HepG2 (cell line): ENCODE results near the gene CACHD1. TPM values are rescaled to one million over a fixed set of nuclear protein-coding genes. Genes with fewer than 3 reads are reported as not detected.

Experiments
- ATAC-seq: fragments of 200-7000 bp; cut with Tn5 transposase; 3 replicates; pipeline ENCODE4 v1.9.1; 2020; ENCODE audit warnings: mild to moderate bottlenecking, moderate library complexity
- BruUV-seq: library from RNA; stranded (reverse); fragments of 400-500 nt; replicated peaks from 2 replicates; lab custom pipeline; 2021; lab: Mats Ljungman, UMichigan
- CTCF ChIA-PET: fragments of 300-600 bp; formaldehyde crosslinking; extraction: SDS; loops from one replicate; lab custom pipeline; 2021; ENCODE audit warnings: low total read pairs, inconsistent platforms, low intra/inter-chr PET ratio; lab: Yijun Ruan, JAX
- POLR2A ChIA-PET: fragments of 350-600 bp; sonication (Branson Sonifier 250); formaldehyde crosslinking; loops from one replicate; lab custom pipeline; 2020; ENCODE audit warnings: antibody characterized with exemption, inconsistent platforms; lab: Yijun Ruan, JAX
- DNase-seq: peaks from one replicate; pipeline ENCODE4 v3.0.0-alpha.2; 2015; ENCODE audit warnings: low spot score
- FAIRE-seq: peaks from 3 replicates; lab custom pipeline; 2011; peaks lifted over from hg19 to GRCh38; lab: Jason Lieb, UNC
- H2AFZ ChIP-seq: one replicate; pipeline ENCODE4 v1.6.1; 2011; ENCODE audit warnings: low read length, inconsistent platforms
- H3K27ac ChIP-seq: fragments of 300-600 bp; 3 replicates; pipeline ENCODE4 v1.8.0; 2011; ENCODE audit warnings: mixed run types, mild to moderate bottlenecking, mixed read lengths, low read length, inconsistent platforms; ENCODE audit not compliant: insufficient read depth; ENCODE audit errors: extremely low read length
- H3K27me3 ChIP-seq, 2 experiments: fragments of 200-600 bp in 1 of 2; 2 replicates in 1 of 2; 3 replicates in 1 of 2; pipeline versions ENCODE4 v1.6.0 to v1.8.0; 2011; ENCODE audit warnings: low read length in 2 of 2, mild to moderate bottlenecking in 2 of 2, moderate library complexity in 2 of 2, inconsistent platforms in 1 of 2; ENCODE audit not compliant: insufficient read depth in 2 of 2, control insufficient read depth in 1 of 2
- H3K36me3 ChIP-seq, 2 experiments: fragments of 200-600 bp in 1 of 2; replicated peaks in 1 of 2; 2 replicates in 1 of 2; 3 replicates in 1 of 2; pipeline versions ENCODE4 v1.5.1 to v1.8.0; 2011; ENCODE audit warnings: low read length in 2 of 2, inconsistent platforms in 1 of 2; ENCODE audit not compliant: insufficient read depth in 2 of 2, control insufficient read depth in 1 of 2
- H3K4me1 ChIP-seq: 2 replicates; pipeline ENCODE4 v1.5.1; 2012; ENCODE audit warnings: low read length, inconsistent platforms; ENCODE audit not compliant: insufficient read depth
- H3K4me2 ChIP-seq: 2 replicates; pipeline ENCODE4 v1.6.0; 2011; ENCODE audit warnings: low read depth, low read length, inconsistent platforms
- H3K4me3 ChIP-seq, 3 experiments: fragments of 200-600 bp in 1 of 3; sonication (generic), shearing (Covaris generic) in 1 of 3; replicated peaks in 1 of 3; 2 replicates each; pipeline ENCODE4 v1.5.1; 2011 to 2016; ENCODE audit warnings: low read length in 3 of 3, inconsistent platforms in 2 of 3, low read depth in 2 of 3, mild to moderate bottlenecking in 2 of 3, control low read depth in 1 of 3, mixed read lengths in 1 of 3; ENCODE audit not compliant: insufficient read depth in 1 of 3
- H3K79me2 ChIP-seq: one replicate; pipeline ENCODE4 v1.6.1; 2011; ENCODE audit warnings: low read length, inconsistent platforms; ENCODE audit not compliant: insufficient read depth
- H3K9ac ChIP-seq: 2 replicates; pipeline ENCODE4 v1.6.0; 2011; ENCODE audit warnings: mild to moderate bottlenecking, low read depth, low read length, inconsistent platforms; ENCODE audit not compliant: insufficient read depth
- H3K9me3 ChIP-seq: 2 replicates; pipeline ENCODE4 v1.5.1; 2012; ENCODE audit warnings: mild to moderate bottlenecking, low read length
- H4K20me1 ChIP-seq: 2 replicates; pipeline ENCODE4 v1.6.0; 2011; ENCODE audit warnings: inconsistent platforms, mild to moderate bottlenecking, low read length, moderate library complexity; ENCODE audit not compliant: insufficient read depth
- CREB3 ChIP-seq: sonication (generic); formaldehyde crosslinking; IDR thresholded peaks from 2 replicates; pipeline ENCODE4 v1.5.0; 2020; ENCODE audit warnings: missing genetic modification reagents
- CSRNP1 ChIP-seq: sonication (generic); formaldehyde crosslinking; IDR thresholded peaks from 2 replicates; pipeline ENCODE4 v1.8.1; 2023; ENCODE audit warnings: mild to moderate bottlenecking, missing genetic modification reagents
- ELF3 ChIP-seq: IDR thresholded peaks from 2 replicates; pipeline ENCODE4 v1.6.1; 2016; ENCODE audit warnings: missing genetic modification reagents, missing compliant biosample characterization
- HIVEP1 ChIP-seq: sonication (generic); formaldehyde crosslinking; IDR thresholded peaks from 2 replicates; pipeline ENCODE4 v1.4.0; 2020; ENCODE audit warnings: mild to moderate bottlenecking, missing genetic modification reagents
- KDM1A ChIP-seq: IDR thresholded peaks from 2 replicates; pipeline ENCODE4 v1.6.1; 2016; ENCODE audit warnings: missing compliant biosample characterization
- MIXL1 ChIP-seq: IDR thresholded peaks from 2 replicates; pipeline ENCODE4 v1.6.1; 2016
- RFX3 ChIP-seq: IDR thresholded peaks from 2 replicates; pipeline ENCODE4 v1.6.1; 2016; ENCODE audit warnings: missing biosample characterization, missing genetic modification reagents
- STAT5B ChIP-seq: sonication (generic); formaldehyde crosslinking; IDR thresholded peaks from 2 replicates; pipeline ENCODE4 v1.4.0; 2020; ENCODE audit warnings: missing genetic modification reagents
- TBP ChIP-seq: sonication (generic); formaldehyde crosslinking; IDR thresholded peaks from 2 replicates; pipeline ENCODE4 v1.5.0; 2020; ENCODE audit warnings: missing genetic modification reagents
- TEAD2 ChIP-seq: sonication (generic); formaldehyde crosslinking; IDR thresholded peaks from 2 replicates; pipeline ENCODE4 v1.9.0; 2021; ENCODE audit warnings: missing genetic modification reagents
- ZEB1 ChIP-seq: IDR thresholded peaks from 2 replicates; pipeline ENCODE4 v1.6.1; 2012; ENCODE audit warnings: mild to moderate bottlenecking, low read depth, inconsistent platforms; ENCODE audit not compliant: insufficient replicate concordance
- ZNF230 ChIP-seq: sonication (generic); formaldehyde crosslinking; IDR thresholded peaks from 2 replicates; pipeline ENCODE4 v1.4.0; 2020; ENCODE audit warnings: mild to moderate bottlenecking, missing genetic modification reagents
- ZNF317 ChIP-seq: sonication (generic); formaldehyde crosslinking; IDR thresholded peaks from 2 replicates; pipeline ENCODE4 v1.5.0; 2020; ENCODE audit warnings: mild to moderate bottlenecking, missing genetic modification reagents
- ZNF329 ChIP-seq: sonication (generic); formaldehyde crosslinking; IDR thresholded peaks from 2 replicates; pipeline ENCODE4 v1.9.0; 2021; ENCODE audit warnings: low read depth, mild to moderate bottlenecking, missing genetic modification reagents
- ZNF562 ChIP-seq: sonication (generic); formaldehyde crosslinking; IDR thresholded peaks from 2 replicates; pipeline ENCODE4 v1.8.0; 2022; ENCODE audit warnings: missing genetic modification reagents, borderline replicate concordance
- ZNF747 ChIP-seq: sonication (generic); formaldehyde crosslinking; IDR thresholded peaks from 2 replicates; pipeline ENCODE4 v1.8.1; 2023; ENCODE audit warnings: missing genetic modification reagents, mild to moderate bottlenecking, borderline replicate concordance
- ZNF782 ChIP-seq: sonication (generic); formaldehyde crosslinking; IDR thresholded peaks from 2 replicates; pipeline ENCODE4 v1.4.0; 2020; ENCODE audit warnings: missing genetic modification reagents, mild to moderate bottlenecking, borderline replicate concordance
- ZNF891 ChIP-seq: sonication (generic); formaldehyde crosslinking; IDR thresholded peaks from 2 replicates; pipeline ENCODE4 v1.5.0; 2020; ENCODE audit warnings: mild to moderate bottlenecking, missing genetic modification reagents
- WGBS: methylation state at CpG from one replicate; pipeline ENCODE4 v1.1.6; 2017; ENCODE audit warnings: low lambda C conversion rate; 5-methylcytosine and 5-hydroxymethylcytosine counted together
- in situ Hi-C: cut with HindIII; loops from 2 replicates; pipeline ENCODE4 v1.10.0; 2017; ENCODE audit warnings: low pct_unique_long_range_greater_than_20kb; ENCODE audit not compliant: extremely low pct_ligation_motif_present
- intact Hi-C: fragments of 100-400 bp; cut with micrococcal nuclease; formaldehyde crosslinking; loops from one replicate; pipeline ENCODE4 v1.10.0; 2022; ENCODE audit not compliant: unreplicated experiment
- polyA plus RNA-seq, 8 experiments: library from polyadenylated mRNA; depleted of rRNA in 3 of 8; stranded (reverse) in 7 of 8; unstranded in 1 of 8; fragments of >200 nt; fragmentation: Illumina TruSeq in 4 of 8; extraction: Trizol in 4 of 8; gene quantifications; 2 replicates each; pipeline versions ENCODE4 v1.2.1 to v1.2.3, GENCODE V29; 2011 to 2016; ENCODE audit warnings: low read depth in 4 of 8, missing spikeins in 1 of 8, mixed read lengths in 1 of 8; ENCODE audit not compliant: insufficient read depth in 1 of 8
- total RNA-seq, 5 experiments: library from RNA; depleted of rRNA; stranded (reverse); fragments of >200 nt; fragmentation: Illumina TruSeq; extraction: Trizol; gene quantifications; 2 replicates each; pipeline ENCODE4 v1.2.3, GENCODE V29; 2016; ENCODE audit warnings: low read depth in 1 of 5
- TF ChIP-seq, protein P1 (sequence below): sonication (generic); formaldehyde crosslinking; IDR thresholded peaks from 2 replicates; pipeline ENCODE4 v1.4.0; 2020; ENCODE audit warnings: missing genetic modification reagents

The CACHD1 gene
- total and polyA plus RNA-seq, 2 of the 13 experiments (the other 11 are each of a cell fraction or from before 2014, with no cell fraction given) = 0.11 TPM; not detected in 1

DNA sequence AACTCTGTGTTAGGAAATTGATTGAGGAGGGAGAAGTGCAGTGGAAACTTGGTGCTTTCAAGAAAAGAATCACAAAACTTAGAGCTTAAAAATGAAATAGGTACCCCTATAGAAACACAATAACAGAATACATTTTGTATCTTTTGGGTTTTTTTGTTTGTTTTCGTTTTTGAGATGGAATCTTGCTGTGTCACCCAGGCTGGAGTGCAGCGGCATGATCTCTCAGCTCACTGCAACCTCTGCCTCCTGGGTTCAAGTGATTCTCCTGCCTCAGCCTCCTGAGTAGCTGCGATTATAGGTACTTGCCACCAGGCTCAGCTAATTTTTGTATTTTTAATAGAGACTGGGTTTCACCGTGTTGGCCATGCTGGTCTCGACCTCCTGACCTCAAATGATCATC, 223.5 kb downstream of the CACHD1 start:
- ChIA-PET POLR2A (no interaction called here), CTCF (no interaction called here)
- in situ Hi-C loops = no loop called here
- peaks cover 0 to 14% of the 10 kb centered on the region in 2 experiments; a peak in 2 of 5 replicates for H3K27me3 ChIP-seq
- H4K20me1 ChIP-seq = no peaks in the 10 kb centered on the region
- no peak overlapping the region for H3K4me2 ChIP-seq
- no peak for DNase-seq
- H3K4me3 ChIP-seq = no peak overlapping the region
- no peak for FAIRE-seq
- H2AFZ ChIP-seq = no peak overlapping the region
- H3K9me3 ChIP-seq = no peaks in the 10 kb centered on the region
- no peaks in the 10 kb centered on the region for H3K79me2 ChIP-seq
- no peaks in the 10 kb centered on the region for H3K36me3 ChIP-seq
- no peaks in the 10 kb centered on the region for H3K4me1 ChIP-seq
- WGBS = 27% methylated on average over 5 of the region's 5 CpGs
- no peak overlapping the region for H3K27ac ChIP-seq
- intact Hi-C loops = no loop called here
- ATAC-seq = no peak
- TF ChIP-seq CREB3 (CRISPR knock-in tag) (no peak), ZNF329 (no peak), CSRNP1 (no peak), ZNF230 (CRISPR knock-in tag) (no peak)
- H3K9ac ChIP-seq = no peak overlapping the region
- BruUV-seq = no TSS peak

- Histone ChIP-seq H3K9ac (no peak overlapping the region), H3K79me2 (no peaks in the 10 kb centered on the region), H3K36me3 (no peaks in the 10 kb centered on the region), H3K4me2 (no peak overlapping the region), H3K4me1 (no peaks in the 10 kb centered on the region), H4K20me1 (no peaks in the 10 kb centered on the region), H3K27me3 (peaks cover 0 to 6% of the 10 kb centered on the region in 2 experiments; a peak in 2 of 5 replicates), H3K4me3 (no peak overlapping the region), H2AFZ (no peak overlapping the region), H3K9me3 (no peaks in the 10 kb centered on the region), H3K27ac (no peak overlapping the region)
- POLR2A ChIA-PET = no interaction called here
- TF ChIP-seq ELF3 (CRISPR knock-in tag) = no peak
- TF ChIP-seq MIXL1 (CRISPR knock-in tag) = no peak
- no peak for TF ChIP-seq ZNF782 (CRISPR knock-in tag)
- TF ChIP-seq ZNF562 (CRISPR knock-in tag) = no peak
- TF ChIP-seq TBP = no peak
- TF ChIP-seq ZNF891 = no peak
- TF ChIP-seq KDM1A (CRISPR knock-in tag) = no peak
- TF ChIP-seq ZNF317 (CRISPR knock-in tag) = no peak
- TF ChIP-seq RFX3 (CRISPR knock-in tag) = no peak
- TF ChIP-seq TEAD2 (CRISPR knock-in tag) = no peak
- no peak for TF ChIP-seq STAT5B (CRISPR knock-in tag)
- TF ChIP-seq ZEB1 = no peak
- TF ChIP-seq, protein P1, sequence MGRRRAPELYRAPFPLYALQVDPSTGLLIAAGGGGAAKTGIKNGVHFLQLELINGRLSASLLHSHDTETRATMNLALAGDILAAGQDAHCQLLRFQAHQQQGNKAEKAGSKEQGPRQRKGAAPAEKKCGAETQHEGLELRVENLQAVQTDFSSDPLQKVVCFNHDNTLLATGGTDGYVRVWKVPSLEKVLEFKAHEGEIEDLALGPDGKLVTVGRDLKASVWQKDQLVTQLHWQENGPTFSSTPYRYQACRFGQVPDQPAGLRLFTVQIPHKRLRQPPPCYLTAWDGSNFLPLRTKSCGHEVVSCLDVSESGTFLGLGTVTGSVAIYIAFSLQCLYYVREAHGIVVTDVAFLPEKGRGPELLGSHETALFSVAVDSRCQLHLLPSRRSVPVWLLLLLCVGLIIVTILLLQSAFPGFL = no peak
- TF ChIP-seq HIVEP1 (CRISPR knock-in tag) = no peak
- TF ChIP-seq ZNF747 (CRISPR knock-in tag) = no peak
- intact Hi-C loops (no loop called here), in situ Hi-C loops (no loop called here)
- WGBS = 21% methylated on average over 3 of the region's 3 CpGs
- no TSS peak for BruUV-seq
- no peak for ATAC-seq
- no peak for DNase-seq
- CTCF ChIA-PET = no interaction called here
- no peak for FAIRE-seq
Measured at GRCh38 chr1:64696879-64697278, 226.9 kb downstream of the CACHD1 start.
